Uterus (tissue), 2 donors: ENCODE data around the gene EMC1.
"Not testable (repeated sequence)": the region's sequence is repeated elsewhere in the genome, so short reads cannot be mapped to it uniquely, and the experiment has no call there.

Experiments used
- POLR2A ChIP-seq, 2 donors: fragments of 450-650 bp; IDR thresholded peaks; one replicate each; pipeline ENCODE4 v1.6.1; 2016; ENCODE audit warnings: antibody characterized with exemption in 2 of 2, mild to moderate bottlenecking in 1 of 2, moderate library complexity in 1 of 2
- TF ChIP-seq, protein P1 (sequence below), 4 experiments: fragments of 200-600 bp in 2 of 4; fragments of 450-650 bp in 2 of 4; sonication (generic) in 2 of 4; IDR thresholded peaks; one replicate each; pipeline ENCODE4 v1.5.1; 2016 to 2019; ENCODE audit warnings: antibody characterized with exemption in 4 of 4, mild to moderate bottlenecking in 2 of 4, moderate library complexity in 1 of 4

DNA sequence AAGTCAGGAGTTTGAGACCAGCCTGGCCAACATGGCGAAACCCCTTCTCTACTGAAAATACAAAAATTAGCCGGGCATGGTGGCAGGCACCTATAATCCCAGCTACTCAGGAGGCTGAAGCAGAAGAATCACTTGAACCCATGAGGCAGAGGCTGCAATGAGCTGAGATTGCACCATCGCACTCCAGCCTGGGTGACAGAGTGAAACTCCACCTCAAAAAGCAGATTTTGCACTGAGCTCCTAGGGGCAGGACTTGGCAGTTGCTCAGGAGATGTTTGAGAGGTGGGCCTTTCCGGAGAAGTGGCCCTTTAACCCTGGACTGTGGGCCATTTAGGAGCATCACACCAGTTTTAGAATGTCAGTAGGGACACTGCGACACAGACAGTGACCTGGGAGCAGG lies 5.0 kb upstream of the EMC1 start:
- TF ChIP-seq, protein P1, sequence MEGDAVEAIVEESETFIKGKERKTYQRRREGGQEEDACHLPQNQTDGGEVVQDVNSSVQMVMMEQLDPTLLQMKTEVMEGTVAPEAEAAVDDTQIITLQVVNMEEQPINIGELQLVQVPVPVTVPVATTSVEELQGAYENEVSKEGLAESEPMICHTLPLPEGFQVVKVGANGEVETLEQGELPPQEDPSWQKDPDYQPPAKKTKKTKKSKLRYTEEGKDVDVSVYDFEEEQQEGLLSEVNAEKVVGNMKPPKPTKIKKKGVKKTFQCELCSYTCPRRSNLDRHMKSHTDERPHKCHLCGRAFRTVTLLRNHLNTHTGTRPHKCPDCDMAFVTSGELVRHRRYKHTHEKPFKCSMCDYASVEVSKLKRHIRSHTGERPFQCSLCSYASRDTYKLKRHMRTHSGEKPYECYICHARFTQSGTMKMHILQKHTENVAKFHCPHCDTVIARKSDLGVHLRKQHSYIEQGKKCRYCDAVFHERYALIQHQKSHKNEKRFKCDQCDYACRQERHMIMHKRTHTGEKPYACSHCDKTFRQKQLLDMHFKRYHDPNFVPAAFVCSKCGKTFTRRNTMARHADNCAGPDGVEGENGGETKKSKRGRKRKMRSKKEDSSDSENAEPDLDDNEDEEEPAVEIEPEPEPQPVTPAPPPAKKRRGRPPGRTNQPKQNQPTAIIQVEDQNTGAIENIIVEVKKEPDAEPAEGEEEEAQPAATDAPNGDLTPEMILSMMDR (IDR thresholded peaks at IDR 0.05), result not testable (repeated sequence)
- TF ChIP-seq POLR2A (IDR thresholded peaks at IDR 0.05), result not testable (repeated sequence)
